ENCODE data around the gene NHSL1.

The NHSL1 gene

DNA sequence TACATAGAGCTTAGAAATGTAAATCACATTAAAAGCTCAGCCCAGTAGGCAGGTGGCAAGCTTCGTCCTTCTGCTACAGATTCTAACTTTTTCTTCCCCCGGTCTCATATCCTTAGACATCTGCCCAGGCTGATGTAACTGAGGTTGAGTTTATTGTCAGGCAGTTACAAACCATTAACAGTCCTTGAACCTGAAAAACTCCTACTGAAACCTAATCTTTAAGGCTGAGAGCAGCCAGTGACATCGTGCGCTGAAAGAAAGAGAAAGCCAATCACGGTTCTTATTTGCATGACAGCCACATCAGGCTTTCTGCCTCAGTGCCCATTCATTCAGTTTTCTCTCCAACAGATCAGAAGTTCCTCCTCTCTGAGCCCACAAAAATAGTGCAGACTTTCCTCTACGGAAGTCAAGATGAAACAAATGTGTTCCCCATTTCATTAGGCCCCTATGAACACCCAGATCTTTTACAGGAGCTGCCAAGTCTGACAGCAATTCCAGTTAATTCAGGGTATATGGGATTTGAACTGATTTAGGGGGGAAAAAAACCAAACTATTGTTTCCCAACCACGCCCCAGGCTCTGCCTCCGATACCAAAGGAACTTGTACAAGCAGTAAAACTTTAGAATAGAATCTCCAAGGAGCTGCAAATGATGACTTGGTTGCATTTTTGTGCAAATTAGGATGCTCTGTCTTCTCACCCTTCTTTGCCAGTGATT is at the start of gene NHSL1:
Gene NHSL1, minus strand, starts transcription at position 192 of the 716 bp plus-strand sequence. CDS start 204 bp downstream, outside the sequence.
- DNase-seq (ENCODE audit: low spot score), result no peak

DNA sequence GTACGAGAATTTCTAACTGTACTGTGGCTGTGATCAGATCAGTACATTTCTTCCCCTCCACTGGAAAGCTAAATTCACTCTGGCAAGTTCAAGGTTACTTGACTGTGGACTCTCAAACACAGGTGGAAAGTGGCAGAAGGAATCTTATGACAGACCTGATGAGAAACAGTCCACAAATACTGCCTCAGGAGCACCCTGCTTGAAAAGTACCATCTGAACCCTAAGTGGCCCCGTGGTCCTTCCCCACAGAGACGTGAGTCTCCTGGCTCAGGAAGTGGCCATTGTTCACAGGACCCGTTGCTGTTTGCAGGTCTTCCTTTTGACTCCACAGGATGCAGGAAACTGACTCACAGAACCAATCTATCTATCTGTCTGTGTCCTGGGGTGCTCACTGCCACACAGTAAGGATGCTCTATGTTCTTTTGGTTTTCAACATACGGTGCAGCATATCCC is 47.5 kb upstream of the NHSL1 start:
- no peak for DNase-seq (ENCODE audit: low spot score)

- no peak for DNase-seq (ENCODE audit: low spot score)
Observed at GRCh38 chr6:138545621-138545980, 46.3 kb upstream of the NHSL1 start.

GRCh38 chr6:138544501-138544900 is 45.2 kb upstream of the NHSL1 start:
- DNase-seq (ENCODE audit: low spot score), result no peak

DNA sequence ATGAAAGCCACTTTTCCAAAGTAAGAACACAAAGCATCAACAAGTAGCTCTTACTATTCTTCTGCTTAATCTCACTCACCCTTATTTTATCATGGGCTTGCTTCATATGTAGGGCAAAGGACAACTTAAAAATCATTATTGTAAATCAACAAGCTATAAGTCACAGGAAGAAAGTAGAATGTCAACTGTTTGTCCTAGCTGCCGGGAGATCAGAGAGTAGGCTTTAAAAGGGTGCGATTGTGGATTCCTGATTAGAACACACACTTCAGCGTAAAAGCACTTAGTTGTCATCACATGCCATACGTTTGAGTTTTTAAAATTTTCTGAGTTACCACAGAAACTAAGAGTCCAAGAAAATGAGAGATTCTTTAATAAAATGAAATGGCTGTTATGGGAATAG is 44.4 kb upstream of the NHSL1 start:
- DNase-seq (ENCODE audit: low spot score), result peak; percentile 25

- DNase-seq (ENCODE audit: low spot score), result no peak
Observed at GRCh38 chr6:138541823-138542481, 42.7 kb upstream of the NHSL1 start.

GRCh38 chr6:138540468-138540867 is 41.2 kb upstream of the NHSL1 start:
- no peak for DNase-seq (ENCODE audit: low spot score)

DNA sequence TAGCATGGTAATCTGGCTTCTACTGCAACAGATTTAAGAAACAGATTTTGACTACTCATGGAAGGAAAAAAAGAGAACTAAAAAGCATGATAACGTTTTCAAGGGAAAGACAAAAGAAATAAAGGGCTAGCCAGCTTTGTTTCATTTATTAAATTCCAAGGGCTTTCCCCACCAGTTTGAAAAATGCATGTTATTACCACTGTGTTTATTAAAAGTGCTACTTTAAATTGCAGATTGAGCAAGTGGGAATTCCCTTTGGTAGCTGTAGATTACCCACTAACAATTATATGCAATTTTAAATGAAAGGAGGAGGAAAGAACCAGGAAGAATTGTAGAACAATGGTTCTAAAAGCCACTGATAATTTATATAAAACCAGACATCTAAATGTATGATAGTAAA is 40.6 kb upstream of the NHSL1 start:
- DNase-seq (ENCODE audit: low spot score), result no peak

DNA sequence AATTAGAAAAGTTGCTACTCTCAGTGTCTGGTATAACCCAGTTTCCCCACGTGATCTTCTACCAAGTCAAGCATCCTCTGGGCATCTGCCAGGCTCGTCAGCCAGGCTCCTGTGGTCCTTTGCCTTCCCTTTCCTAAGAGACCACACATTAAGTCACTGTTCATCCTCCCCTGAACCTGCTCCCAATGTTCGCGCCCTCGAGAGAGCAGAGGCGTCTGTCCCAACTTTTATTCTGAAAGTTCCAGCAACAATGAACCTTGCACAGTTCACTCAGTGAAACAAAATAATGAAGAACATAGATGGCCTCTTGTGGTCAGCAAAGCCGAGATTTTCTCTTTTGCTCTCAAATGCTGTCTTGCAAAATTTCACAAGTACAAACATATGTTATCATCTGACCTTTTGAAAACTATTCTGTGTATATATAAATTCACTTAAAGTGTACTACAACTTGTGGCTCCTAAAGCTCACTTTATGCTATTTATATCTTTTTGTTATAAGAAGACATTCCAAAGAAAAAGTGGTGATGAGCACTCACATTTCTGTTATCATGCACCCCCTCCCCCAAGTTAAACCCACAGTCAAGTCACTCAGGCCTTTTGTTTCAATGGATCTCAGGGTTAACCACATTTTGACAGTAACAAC is 39.2 kb upstream of the NHSL1 start:
- DNase-seq (ENCODE audit: low spot score), result no peak

GRCh38 chr6:138537106-138537505 is 37.8 kb upstream of the NHSL1 start:
- no peak for DNase-seq (ENCODE audit: low spot score)

DNA sequence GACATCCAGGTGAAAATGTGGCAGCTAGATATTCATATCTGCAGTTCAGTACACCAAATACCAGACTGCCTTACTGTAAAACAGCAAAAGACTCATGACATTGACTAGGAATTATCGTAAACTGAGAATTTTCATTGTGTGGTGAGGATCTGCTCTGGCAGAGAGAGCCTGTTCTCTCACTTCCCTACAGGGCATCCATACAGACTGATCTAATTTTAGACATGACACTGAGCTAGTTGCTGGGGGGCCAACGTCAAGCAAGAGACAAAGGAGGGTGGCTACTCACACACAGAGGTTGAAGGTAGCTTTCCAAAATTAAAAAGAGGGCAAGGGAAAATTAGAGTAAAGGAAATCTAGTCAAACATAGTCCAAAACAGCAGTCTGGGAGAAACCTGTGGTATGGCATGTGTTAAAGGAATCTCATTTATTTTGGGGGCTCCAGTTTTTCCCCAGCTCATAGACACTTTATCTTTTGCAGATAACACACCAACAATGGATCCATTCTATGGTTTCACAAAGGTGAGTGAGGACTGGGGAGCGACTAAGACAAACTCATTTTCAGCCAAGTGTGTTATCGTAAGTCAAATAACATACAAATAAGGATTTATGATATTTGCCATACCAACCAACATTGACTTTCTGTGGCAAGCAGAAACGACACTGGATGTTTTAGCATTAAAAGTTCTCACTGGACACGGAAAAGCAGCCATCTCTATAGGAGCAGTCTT is 36.6 kb upstream of the NHSL1 start:
- DNase-seq (ENCODE audit: low spot score), result no peak

DNA sequence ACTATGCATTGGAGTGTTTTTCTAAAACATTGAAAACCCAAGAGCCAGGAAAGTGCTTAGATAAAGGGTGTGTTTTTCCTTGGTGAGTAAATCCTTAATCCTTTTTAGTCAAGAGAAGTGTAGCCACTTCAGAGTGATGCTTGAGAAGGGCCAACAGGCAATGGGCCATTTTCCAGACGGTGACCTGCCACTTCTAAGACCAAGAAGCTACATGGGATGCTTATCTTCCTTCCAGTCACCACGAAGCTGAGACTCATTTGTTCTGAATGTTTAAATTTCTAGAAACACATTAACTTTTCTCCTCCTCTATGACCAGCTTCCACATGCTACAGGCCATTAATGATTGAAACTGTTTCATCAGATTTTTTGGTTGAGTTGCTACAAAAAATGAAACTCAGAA is 34.4 kb upstream of the NHSL1 start:
- no peak for DNase-seq (ENCODE audit: low spot score)

DNA sequence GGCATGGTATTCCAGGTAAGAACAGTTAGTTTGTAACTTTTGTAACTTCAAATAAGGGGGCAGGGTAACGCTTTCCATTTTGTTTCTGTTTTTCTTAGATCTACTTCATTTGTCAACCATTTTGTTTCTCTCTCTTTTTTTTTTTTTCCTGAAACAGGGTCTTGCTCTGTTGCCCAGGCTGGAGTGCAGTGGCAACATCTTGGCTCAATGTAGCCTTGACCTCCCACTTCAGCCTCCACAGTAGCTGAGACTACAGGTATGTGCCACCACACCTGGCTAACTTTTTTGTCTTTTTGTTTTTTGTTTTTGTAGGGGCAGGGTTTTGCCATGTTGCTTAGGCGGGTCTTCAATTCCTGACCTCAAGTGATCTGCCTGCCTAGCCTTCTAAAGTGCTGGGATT is 32.1 kb upstream of the NHSL1 start:
- no peak for DNase-seq (ENCODE audit: low spot score)

GRCh38 chr6:138529478-138529877 is 30.2 kb upstream of the NHSL1 start:
- no peak for DNase-seq (ENCODE audit: low spot score)

GRCh38 chr6:138528956-138529355 is 29.7 kb upstream of the NHSL1 start:
- no peak for DNase-seq (ENCODE audit: low spot score)

- no peak for DNase-seq (ENCODE audit: low spot score)
Observed at GRCh38 chr6:138528137-138528536, 28.8 kb upstream of the NHSL1 start.

- no peak for DNase-seq (ENCODE audit: low spot score)
Observed at GRCh38 chr6:138527411-138528088, 28.3 kb upstream of the NHSL1 start.

DNA sequence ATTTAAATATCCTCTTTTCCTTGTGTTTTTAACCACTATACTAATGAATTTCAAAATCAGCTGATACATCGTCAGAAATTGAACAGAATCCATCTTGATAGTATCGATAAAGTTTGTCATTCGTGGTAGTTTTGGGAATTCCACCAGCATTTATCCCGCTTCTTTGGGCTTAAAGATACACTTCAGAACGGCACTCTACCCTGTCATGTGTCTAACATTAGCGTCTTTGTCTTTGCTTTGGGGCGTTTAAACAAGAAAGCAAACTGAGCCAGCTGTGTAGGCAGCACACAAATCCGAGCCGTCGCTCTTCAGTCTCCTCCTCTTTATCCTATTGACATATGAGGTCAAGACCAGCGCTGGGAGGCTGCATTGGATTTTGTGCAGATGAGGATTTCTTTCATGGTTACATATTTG is 27.5 kb upstream of the NHSL1 start:
- no peak for DNase-seq (ENCODE audit: low spot score)

- DNase-seq (ENCODE audit: low spot score), result no peak
Observed at GRCh38 chr6:138525355-138525754, 26.1 kb upstream of the NHSL1 start.

- no peak for DNase-seq (ENCODE audit: low spot score)
Observed at GRCh38 chr6:138524526-138524925, 25.2 kb upstream of the NHSL1 start.

DNA sequence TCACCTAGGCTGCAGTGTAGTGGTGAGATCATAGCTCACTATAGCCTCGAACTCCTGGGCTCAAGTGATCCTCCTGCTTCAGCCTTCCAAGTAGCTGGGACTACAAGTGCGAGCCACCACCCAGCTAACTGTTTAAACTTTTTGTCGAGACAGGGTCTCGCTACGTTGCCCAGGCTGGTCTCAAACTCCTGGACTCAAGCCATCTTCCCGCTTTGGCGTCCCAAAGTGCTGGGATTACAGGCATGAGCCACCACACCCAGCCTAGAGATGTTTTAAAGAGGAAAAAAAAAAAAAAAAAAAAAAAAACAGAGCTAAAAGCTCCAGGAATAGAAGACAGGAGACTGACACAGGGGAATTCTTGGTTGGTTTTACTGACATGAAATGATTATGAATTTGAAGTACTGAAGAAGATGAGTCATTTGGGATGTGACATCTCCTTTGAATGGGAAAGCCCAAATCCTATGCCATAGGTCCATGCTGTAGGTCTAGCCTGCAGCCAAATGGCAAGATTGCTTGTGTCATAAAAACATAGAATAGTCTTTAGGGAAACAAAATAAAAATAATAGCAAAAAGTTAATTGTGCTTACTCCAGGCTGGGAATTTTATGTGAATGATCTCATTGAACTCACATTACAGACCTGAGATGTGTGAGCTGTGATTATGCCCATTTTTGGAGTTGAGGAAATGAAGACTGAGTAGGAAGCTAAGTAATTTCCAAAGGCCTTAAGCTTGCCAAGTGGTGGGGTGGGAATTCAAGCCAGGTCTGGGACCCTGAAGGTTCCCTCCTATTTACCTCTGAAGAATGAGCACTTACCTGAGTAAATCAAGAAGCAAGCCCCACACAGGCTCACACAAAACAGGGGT is 24.3 kb upstream of the NHSL1 start:
- no peak for DNase-seq (ENCODE audit: low spot score)
